ENCODE measurements around the gene EEF1G. TPM values are rescaled to one million over a fixed set of nuclear protein-coding genes. Genes with fewer than 3 reads are reported as not detected.

The EEF1G gene
- total RNA-seq, 1 donor, result 1,049 TPM

- peaks cover 27% of the 10 kb centered on the region for H4K20me1 ChIP-seq (ENCODE audit: insufficient read depth, low read length)
- DNase-seq (ENCODE audit: insufficient read length, low spot score, missing footprints), result peak; percentile 50
- peak overlapping the region; percentile 83 for H3K27ac ChIP-seq (ENCODE audit: low read depth, low read length)
- H3K79me2 ChIP-seq (ENCODE audit: insufficient read depth, low read length), result peaks cover 43% of the 10 kb centered on the region
- H3K36me3 ChIP-seq (ENCODE audit: insufficient read depth, low read length), result peaks cover 57% of the 10 kb centered on the region
- no peak for TF ChIP-seq CTCF (IDR thresholded peaks at IDR 0.05; ENCODE audit: extremely low read depth, low read depth, low read length)
- H3K27me3 ChIP-seq (ENCODE audit: insufficient read depth, low read length), result no peaks in the 10 kb centered on the region
- peak overlapping the region; percentile 96 for H3K4me2 ChIP-seq (ENCODE audit: insufficient read depth, low read length)
- H2AFZ ChIP-seq (ENCODE audit: low read length), result peak overlapping the region; percentile 49
- peaks cover 27% of the 10 kb centered on the region for H3K4me1 ChIP-seq (ENCODE audit: insufficient read depth, low read length)
- H3K9me3 ChIP-seq (ENCODE audit: low read depth, low read length), result no peaks in the 10 kb centered on the region
- peak overlapping the region; percentile 96 for H3K4me3 ChIP-seq (ENCODE audit: insufficient read depth, low read length)
Measured at GRCh38 chr11:62600367-62601121, 26.9 kb upstream of the EEF1G start.

GRCh38 chr11:62599901-62600300 is 26.2 kb upstream of the EEF1G start:
- peaks cover 58% of the 10 kb centered on the region for H3K36me3 ChIP-seq (ENCODE audit: insufficient read depth, low read length)

GRCh38 chr11:62599069-62599696 is 25.5 kb upstream of the EEF1G start:
- Histone ChIP-seq H4K20me1 (ENCODE audit: insufficient read depth, low read length) (peaks cover 27% of the 10 kb centered on the region), H2AFZ (ENCODE audit: low read length) (no peak overlapping the region), H3K27ac (ENCODE audit: low read depth, low read length) (peak overlapping the region; percentile 13), H3K27me3 (ENCODE audit: insufficient read depth, low read length) (no peaks in the 10 kb centered on the region), H3K4me1 (ENCODE audit: insufficient read depth, low read length) (peaks cover 27% of the 10 kb centered on the region), H3K9me3 (ENCODE audit: low read depth, low read length) (no peaks in the 10 kb centered on the region), H3K79me2 (ENCODE audit: insufficient read depth, low read length) (peaks cover 43% of the 10 kb centered on the region), H3K36me3 (ENCODE audit: insufficient read depth, low read length) (peaks cover 62% of the 10 kb centered on the region), H3K4me3 (ENCODE audit: insufficient read depth, low read length) (peak overlapping the region; percentile 44), H3K4me2 (ENCODE audit: insufficient read depth, low read length) (peak overlapping the region; percentile 96)
- peak; percentile 100 for DNase-seq (ENCODE audit: insufficient read length, low spot score, missing footprints)
- no peak for TF ChIP-seq CTCF (IDR thresholded peaks at IDR 0.05; ENCODE audit: extremely low read depth, low read depth, low read length)

More at GRCh38 chr11:62599901-62600300, 26.2 kb upstream of the EEF1G start:
- Histone ChIP-seq H2AFZ (ENCODE audit: low read length) (no peak overlapping the region), H3K4me3 (ENCODE audit: insufficient read depth, low read length) (peak overlapping the region; percentile 96), H3K27me3 (ENCODE audit: insufficient read depth, low read length) (no peaks in the 10 kb centered on the region), H3K27ac (ENCODE audit: low read depth, low read length) (peak overlapping the region; percentile 83), H3K9me3 (ENCODE audit: low read depth, low read length) (no peaks in the 10 kb centered on the region), H4K20me1 (ENCODE audit: insufficient read depth, low read length) (peaks cover 27% of the 10 kb centered on the region), H3K4me2 (ENCODE audit: insufficient read depth, low read length) (peak overlapping the region; percentile 96), H3K79me2 (ENCODE audit: insufficient read depth, low read length) (peaks cover 43% of the 10 kb centered on the region), H3K4me1 (ENCODE audit: insufficient read depth, low read length) (peaks cover 27% of the 10 kb centered on the region)
- no peak for TF ChIP-seq CTCF (IDR thresholded peaks at IDR 0.05; ENCODE audit: extremely low read depth, low read depth, low read length)
- DNase-seq (ENCODE audit: insufficient read length, low spot score, missing footprints), result peak; percentile 80

GRCh38 chr11:62595124-62595523 is 21.4 kb upstream of the EEF1G start:
- Histone ChIP-seq H3K9me3 (ENCODE audit: low read depth, low read length) (no peaks in the 10 kb centered on the region), H3K4me3 (ENCODE audit: insufficient read depth, low read length) (no peak overlapping the region), H3K27me3 (ENCODE audit: insufficient read depth, low read length) (no peaks in the 10 kb centered on the region), H3K36me3 (ENCODE audit: insufficient read depth, low read length) (peaks cover 62% of the 10 kb centered on the region), H3K4me1 (ENCODE audit: insufficient read depth, low read length) (peaks cover 29% of the 10 kb centered on the region), H2AFZ (ENCODE audit: low read length) (no peak overlapping the region), H3K79me2 (ENCODE audit: insufficient read depth, low read length) (peaks cover 38% of the 10 kb centered on the region), H3K27ac (ENCODE audit: low read depth, low read length) (no peak overlapping the region), H4K20me1 (ENCODE audit: insufficient read depth, low read length) (peaks cover 23% of the 10 kb centered on the region), H3K4me2 (ENCODE audit: insufficient read depth, low read length) (no peak overlapping the region)
- peak; percentile 13 for DNase-seq (ENCODE audit: insufficient read length, low spot score, missing footprints)
- TF ChIP-seq CTCF (IDR thresholded peaks at IDR 0.05; ENCODE audit: extremely low read depth, low read depth, low read length), result no peak
